Measurements from ENCODE around the gene MEX3B.
A peak's percentile ranks its signal among the peaks of the same experiment; 100 is the strongest.
"Not testable (repeated sequence)": the region's sequence is repeated elsewhere in the genome, so short reads cannot be mapped to it uniquely, and the experiment has no call there.

The MEX3B gene

DNA sequence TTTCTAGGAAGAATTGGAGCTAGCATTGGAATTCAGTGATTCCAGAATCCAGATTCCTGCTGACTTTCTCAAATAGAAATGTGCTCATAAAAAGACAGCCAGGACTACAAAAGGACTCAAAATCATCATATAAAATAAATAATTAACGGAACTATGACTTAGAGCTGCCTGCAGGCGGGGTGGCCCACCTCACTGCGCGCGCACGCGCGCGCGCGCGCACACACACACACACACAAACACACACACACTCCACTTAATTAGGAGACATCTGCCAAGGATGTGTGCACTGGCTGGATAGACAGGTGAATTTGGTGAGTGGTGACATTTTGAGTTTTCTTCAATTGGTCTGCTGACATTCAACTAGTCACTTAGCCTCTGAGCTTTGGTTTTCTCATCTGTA lies 6.9 kb upstream of the MEX3B start:
- DNase-seq, result no peak

DNA sequence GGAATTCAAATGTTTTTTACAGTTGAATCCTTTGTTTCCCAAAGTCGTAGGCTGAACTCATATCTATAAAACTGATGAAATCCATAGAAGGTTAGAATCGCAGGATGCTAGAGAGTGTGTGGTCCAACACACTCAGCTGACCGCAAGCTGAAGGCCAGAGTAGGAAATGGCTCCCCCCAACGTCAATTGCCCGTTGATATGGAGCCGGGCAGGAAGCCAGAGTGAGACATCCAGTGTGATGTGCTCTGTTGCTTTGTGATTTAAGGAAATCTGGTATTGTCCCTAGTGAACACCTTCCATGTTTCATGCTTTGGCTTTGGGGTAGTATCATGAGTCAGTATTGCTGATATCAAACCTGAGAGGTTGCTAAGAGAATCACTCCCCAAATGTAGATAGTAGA lies 5.8 kb upstream of the MEX3B start:
- no peak for DNase-seq

DNA sequence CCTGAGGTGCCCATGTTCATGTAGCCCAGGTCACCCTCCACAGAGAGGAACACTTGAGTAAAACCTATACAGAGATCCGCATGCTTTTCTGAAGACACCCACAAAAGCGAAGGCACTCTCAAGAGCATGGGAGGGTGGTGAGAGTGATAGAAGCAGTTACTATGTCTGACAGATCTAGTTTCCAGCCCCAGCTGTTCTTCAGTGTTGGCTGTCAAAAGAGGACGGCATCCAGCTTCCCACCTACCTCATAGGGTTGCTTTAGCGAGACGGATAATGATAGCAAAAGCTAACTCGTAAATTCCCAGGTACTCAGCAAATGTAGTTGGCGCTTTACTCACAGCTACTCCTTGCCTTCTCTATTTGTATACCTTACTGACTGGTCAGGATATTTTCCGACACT lies 3.0 kb upstream of the MEX3B start:
- DNase-seq, result peak; percentile 21

DNA sequence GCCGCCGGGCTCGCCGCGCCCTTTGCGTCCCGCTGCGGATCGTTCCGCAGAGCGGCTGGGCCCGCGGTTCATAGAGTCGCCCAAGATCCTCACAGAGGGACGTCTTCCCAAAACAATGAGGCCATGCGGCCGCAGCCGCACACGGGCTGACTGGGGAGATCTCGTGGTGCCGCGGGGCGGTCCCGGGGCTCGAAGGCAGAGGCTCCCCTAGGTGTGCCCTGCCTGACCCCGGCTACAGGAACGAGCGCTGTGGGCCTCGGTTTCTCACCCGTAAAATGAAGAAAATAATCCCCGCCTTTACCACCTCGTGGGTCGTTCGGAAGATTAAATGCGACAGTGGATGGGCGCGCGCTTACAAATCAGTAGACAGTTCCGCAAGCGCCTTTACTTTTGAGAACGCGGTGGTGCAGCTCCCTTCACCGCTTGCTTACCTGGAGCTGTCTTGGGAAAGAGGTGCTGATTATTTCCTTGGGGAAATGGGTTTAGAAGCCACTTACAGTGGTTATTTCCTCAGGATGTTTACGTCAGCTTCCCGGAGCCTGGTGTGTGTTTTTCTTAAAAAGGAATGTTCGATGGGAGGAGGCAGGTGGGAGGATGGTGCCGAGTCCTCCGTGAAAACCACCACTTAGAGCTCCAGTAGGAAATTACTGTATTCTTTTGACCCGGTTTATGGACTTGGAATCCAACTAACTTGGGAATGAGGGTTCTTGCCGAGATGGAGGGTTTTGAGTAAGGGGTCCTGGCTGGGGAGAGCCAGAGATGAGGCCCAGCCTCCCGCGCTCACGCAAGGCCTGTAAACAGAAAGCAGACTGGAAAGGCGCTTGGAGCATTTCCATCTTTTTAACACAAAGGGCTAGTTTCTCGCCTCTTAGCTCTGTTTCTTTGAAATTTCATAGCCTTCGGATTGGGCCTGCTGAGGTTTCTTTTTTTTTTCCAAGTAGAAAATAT lies 1.9 kb upstream of the MEX3B start:
- DNase-seq, result no peak

DNA sequence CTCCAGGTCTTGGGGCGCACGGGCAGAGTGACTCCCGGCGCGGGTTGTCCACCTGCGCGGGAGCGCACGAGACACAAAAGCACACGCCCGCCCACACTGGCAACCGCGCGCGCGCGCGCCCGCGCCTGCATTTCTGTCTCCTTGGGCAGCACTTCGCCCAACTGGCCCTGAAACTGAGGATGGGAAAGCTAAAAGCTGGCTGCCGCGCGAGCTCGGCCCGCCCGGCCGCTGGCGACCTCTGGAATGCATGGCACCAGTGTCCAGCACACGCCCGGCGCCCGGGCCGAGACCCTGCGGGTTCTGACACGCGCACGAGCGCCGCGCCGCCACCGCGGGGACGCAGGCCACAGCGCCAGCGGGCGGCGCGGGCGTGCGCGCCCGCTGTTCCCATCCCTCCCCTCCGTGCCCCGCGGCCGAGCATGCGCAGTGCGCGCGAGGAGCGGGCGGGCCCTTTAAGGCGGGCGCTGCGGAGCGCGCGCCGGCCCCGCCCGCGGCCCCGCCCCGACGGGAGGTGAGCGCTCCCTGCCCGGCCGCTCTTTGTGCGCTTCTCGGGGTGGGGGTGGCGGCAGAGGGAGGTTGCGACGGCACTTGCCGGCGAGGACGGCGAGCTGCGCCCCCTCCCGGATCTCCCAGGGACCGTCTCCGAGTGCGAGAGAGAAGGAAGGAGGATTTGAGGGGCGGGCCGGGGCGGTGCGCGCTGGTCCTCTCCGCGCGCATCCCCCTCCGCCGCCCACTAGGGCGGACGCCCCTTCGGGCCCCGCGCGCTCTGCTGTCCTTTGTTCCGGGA lies 1.0 kb upstream of the MEX3B start:
- DNase-seq, result peak; percentile 99

DNA sequence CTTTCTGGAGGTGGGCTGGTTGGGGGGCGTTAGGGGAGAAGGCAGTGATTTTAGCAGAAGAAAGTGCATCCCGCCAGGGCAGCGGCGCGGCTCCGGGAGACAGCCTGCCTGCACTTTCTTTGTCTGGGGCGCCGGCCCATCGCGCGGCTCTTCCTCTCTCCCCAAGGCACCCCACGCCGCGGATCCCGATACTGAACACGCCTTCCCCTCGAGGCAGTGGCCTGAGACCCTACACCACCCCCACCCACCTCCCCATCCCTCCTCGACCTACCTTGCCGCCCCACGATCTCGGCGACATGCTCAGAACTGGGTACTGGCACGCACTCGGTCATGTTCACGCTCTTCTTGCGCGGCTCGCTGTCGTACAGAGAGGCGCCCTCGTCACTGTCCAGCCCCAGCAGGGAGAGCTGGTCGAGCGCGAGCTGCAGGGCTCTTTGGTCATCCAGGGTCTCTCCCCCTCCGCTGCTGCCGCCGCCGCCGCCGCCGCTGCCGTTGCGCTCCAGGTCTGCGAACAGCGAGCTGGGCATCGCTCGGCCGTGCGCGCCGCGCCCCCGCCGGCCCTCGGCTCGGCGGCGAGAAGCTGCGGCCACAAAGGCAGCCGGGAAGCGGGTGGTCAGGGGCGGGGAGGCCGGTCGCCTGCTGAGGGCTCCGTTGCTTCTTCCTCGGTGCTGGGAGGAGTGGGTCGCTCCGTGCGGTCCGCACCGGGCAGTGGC lies 483 bp downstream of the MEX3B start:
- peak; percentile 91 for DNase-seq

DNA sequence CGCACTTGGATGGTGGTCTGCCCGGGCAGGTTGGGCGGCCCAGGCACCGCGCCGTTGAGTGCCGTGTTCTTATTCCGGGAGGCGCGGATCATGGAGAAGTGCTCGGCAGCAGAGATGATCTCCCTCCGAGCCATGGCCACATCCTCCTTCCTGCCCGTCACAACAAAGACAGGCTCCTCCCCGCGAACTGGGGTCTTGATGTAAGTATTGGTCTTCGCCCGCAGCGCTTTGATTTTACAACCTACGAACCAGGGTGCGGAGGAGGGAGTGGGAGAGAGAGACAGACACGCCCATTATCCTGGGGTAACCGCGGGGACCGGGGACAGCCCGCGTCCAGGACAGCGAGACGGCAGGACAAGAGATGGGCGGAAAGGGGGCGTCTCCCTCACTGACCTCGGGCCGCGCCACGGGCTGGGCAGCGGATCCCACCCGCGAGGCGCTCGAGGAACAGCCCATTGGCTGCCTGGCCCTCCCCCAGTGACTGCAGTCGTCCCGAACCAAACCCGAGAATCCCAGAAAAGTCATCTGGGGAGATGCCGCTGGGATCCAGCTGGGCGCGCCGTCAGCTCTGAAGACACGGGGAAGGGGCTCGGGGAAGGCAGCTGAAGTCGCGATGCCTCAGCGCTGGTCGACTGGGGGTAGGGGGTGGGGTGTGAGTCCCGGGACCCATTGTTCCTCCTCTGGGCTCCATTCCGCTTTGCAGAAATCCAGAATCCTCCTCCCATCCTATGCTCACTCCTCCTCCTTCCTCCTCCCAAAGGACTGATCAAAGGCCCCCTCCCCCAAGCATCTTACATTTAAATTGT lies 1.2 kb downstream of the MEX3B start:
- peak; percentile 88 for DNase-seq

DNA sequence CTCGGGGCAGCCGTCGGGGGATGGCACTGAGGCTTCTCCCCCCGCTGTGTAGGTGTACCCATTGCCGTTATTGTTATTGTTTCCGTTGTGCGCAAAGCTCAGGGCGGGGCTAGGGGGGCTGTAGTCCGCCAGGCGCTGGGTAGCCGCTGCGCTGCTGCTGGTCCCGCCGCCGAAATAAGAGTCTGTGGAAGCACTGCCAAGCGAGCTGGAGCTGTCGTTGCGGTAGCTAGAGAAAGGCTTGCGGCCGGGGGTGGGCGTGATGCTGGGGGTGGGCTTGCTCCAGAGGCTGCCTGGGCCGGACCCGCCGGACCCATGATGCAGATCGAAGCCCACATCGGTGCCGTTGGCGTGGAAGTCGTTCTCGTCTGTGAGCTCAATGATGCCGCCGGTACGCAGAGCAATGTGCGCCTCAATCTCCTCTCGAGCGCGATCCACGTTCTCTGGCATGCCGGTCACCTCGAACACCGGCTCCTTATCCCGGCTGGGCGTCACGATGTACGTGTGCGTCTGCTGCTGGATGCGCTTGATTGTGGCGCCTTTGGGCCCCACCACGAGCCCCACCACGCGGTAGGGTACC lies 1.9 kb downstream of the MEX3B start:
- no peak for DNase-seq

DNA sequence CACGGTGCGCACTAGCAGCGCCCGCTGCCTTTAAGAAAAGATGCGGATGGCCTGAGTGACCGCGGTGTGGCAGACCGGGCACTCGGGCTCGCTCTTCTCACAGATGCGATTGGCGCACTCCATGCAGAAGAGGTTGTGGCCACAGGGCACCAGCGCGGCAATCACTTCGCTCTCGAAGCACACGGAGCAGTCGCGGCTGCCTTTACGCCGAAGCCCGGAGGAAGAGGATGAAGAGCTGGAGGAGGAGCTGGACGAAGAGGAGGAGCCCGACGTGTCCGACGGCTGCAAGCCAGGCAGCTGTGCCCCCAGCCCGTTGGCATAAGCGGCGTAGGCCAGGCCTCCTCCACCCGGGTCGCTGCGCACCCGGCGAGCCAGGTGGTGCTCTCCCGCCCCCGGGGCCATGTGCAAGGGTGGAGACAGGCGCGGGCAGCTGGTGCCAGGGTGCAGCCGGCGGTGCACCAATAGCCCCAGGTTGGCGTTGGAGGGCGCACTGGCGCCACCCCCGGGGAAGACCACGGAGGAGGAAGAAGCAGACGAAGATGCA lies 2.6 kb downstream of the MEX3B start:
- DNase-seq, result peak; percentile 54

DNA sequence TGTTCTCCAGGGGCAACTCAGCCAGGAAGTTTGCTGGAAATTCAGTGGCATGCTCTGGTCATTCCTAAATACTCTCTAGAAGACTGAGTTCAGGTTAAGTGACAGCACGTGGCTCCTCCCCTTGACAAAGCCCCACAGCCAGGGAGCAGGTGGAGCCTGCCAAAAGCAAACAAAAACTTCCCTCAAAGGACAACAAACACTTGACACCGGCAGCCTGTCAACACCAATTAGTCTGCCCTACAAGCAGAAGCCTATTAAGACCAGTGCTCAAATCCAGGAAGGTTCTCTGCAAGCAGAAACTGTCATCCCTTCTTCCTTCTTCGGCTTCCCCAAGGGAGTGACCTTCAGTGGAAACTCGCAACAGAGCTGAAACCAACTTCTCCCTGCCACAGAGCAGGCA lies 5.0 kb downstream of the MEX3B start:
- DNase-seq, result no peak

DNA sequence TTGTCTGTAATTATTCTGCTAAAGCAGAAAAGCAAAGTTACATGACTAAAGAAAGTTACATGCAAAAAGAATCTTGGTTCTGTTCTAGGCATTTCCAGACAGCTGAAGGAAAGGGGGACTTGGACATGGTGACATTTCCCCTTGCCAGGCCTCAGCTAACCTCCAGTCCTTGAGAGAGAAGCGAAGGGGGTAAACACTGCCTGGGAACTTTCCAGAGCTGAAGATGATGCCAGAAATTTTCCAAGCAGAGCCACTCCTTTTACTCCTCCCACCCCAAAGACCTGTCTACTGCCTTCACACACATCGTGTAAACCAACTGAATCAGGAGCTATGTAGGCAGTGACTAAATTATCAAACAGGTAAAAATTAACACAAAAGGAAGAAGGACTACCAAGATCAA lies 5.4 kb downstream of the MEX3B start:
- no peak for DNase-seq

DNA sequence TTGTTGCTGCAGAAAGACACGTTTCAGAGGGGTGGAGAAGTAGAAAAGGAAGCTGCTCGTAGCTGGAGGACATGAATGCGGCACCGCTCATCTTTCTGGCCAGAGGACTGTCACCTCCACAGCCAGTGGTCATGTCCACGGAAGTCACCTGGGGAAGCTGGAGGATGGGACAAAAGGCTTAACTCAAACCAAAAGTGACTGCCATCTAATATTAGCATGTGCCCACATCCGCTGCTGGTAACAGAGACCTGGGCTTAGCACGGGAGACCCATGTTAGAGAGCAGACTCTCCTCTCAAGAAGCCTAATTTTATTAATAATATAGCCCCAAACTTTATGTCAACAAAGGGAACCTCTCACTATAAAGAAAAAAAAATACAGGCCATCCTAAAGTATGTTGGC lies 5.9 kb downstream of the MEX3B start:
- DNase-seq, result no peak

DNA sequence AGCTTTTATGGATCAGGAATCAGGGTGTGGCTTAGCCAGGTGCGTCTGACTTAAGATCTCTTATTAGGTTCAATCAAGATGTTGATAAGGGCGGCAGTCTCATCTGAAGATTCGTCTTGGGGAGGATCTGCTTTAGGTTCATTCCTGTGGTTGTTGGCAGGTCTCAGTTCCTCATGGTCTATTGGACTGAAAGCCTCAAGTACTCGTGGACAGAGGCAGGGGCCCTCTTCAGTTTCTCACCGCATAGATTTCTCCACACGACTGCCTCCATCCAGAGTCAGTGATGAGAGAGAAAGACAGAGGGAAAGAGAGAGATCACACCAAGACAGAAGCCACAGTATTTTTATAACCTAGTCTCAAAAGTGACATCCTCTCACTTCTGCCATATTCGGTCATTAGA lies 9.4 kb downstream of the MEX3B start:
- DNase-seq, result no peak

DNA sequence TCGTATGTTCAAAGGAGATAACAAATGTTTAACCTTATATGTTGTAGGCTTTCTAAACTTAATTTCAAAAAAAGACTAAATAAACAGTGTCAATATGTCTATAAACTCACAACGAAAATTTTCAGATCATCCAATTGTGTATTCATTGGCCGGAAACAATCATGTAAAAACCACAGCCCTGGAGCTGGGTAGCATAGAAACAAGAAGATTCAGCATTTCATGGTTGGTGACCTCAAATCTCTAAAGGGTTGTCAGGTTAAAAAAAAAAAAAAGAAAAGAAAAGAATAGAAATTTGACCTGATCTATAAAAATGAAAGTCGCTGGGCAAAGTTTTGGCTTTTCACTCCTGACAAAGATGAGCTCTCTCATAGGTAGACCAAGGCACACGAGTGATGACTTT lies 13.9 kb downstream of the MEX3B start:
- DNase-seq, result no peak

DNA sequence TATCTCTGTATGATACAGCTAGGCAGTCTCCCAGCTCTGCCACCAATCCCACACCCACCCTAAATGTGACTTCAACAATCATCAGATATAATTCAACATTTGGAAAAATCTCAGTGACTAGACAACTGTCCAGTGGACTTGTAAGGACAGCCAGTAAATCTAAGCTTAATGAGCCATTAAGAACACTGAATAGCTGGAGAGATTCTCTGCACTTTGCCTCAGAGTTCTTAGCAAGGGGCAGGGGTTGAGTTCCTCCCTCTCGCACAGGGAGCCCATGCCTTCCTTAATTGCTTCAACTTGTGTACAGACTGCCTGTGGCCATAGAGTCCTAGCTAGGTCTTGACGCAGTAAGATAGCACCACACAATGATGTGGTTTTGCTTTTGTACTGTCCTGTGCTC lies 15.6 kb downstream of the MEX3B start:
- DNase-seq, result peak; percentile 23

DNA sequence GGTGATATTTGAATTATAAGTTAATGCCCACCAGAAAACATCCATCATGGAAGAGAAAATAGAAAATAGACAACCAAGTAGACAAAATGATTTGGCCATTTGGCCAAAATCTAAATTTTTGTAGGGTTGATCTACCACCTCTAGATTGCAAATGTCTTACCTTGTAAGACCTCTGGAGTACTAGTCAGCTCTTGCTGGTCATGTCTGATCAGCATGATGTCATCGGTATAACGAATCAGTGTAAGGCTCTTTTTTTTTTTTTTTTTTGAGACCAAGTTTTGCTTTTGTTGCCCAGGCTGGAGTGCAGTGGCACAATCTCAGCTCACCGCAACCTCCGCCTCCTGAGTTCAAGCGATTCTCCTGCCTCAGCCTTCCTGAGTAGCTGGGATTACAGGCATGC lies 17.7 kb downstream of the MEX3B start:
- DNase-seq, result not testable (repeated sequence)

DNA sequence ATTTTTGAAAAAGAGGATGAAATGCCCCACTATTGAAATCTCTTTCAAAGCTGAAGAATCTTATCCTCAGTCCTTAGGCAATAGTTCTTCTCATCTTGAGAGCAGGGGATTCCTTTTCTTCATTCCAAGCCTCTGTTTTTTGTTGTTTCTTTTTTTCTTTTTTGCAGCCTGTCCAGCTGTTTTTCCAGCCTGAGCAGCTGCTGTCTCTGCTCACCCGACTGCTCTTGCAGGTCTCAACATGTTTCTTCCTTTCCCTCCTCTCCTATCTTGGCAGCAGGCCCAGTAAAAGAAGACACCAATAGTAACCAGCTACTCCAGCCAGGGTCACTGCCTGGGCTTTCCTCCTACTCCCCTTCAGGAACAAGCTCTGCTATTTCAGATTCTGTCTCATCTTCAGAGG lies 23.8 kb downstream of the MEX3B start:
- DNase-seq, result no peak

DNA sequence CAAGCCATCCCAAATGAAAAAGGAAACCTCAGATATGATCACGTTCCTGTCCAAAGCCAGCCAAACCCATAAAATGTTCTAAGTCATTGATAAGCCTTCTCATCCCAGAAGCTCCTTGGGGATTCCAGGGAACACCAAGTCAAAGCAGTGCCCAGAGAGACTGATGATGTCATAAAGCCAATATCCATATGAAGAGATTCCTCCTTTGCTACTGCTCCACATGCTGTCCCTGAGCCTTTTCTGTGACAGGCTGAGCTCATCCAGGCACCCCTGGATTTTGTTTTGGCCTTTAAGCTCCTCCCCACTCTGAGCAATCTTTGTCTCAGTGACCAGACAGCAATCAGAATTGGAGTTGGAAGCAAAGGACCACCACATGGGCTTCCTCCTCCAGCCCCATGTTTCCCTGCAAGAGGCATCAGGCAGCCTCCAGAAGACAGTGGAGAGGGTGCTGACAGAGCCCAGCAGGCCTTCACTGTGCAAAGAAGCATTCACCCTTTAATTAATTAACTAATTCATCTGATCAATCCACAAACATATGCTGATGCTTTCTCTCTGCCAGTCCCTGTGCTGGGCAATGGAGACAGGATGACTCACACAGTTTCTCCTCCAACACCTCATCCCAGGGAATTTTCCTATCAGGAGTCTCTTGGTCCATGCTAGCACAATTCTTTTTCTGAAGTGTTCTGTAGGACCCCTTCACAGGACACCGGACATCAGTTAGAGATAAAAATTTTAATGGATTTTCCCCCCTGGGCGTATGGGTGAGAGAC lies 25.0 kb downstream of the MEX3B start:
- no peak for DNase-seq

DNA sequence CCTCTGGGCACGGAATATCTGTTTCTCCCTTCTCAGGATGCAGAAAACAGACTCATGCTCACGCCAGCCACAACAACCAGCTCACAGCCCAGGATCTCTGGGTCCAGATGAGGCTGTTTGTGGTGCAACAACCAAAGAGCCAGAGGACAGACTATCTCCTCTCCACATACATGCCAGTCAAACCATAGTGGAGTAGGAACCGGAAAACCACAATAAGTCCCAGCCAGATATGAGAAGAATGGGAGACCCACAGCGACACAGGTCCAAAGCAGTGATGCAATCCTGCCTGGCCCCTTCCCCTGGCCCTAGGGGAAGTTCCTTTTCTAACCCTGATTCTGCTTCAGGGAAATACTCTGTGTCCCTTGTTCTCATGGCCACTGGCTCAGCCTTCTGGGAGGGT lies 27.6 kb downstream of the MEX3B start:
- no peak for DNase-seq

DNA sequence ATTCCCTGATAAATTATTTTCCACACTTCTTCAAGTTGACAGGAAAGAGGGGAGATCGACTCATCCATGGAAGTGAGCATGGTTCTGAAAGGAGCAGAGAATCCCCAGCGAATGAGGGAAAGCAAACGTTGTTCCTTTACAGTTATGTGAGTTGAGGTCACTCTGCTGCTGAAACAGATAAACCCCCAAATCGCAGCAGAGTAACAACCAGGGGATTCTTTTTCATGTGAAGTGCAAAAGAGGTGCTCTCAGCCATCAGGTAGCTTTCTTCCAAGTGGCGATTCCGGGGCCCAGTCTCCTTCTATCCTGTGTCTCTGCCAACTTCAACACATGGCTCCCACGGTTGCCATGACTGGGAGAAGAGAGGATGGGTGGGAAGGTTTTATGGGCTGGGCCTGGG lies 28.2 kb downstream of the MEX3B start:
- DNase-seq, result no peak

DNA sequence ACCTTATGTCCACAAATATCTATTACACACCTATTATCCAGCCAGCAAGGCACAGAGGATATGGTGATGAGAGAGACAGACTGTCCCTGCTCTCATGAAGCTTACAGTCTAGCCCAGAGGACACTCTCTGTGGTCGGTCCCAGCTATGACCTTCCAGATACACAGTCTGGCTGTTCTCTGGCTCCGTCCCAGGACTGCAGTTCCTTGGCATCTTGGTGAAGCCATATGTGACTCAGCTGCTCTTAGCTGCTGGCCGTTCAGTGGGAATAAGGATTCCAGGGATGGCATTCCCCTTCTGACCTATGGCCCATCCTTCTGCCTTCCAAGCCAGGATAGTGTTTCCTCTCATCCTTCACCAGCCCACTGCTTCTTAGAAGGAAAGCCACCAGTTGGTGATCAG lies 30.8 kb downstream of the MEX3B start:
- no peak for DNase-seq

Data from right kidney (tissue), 1 donor.